Lower leg skin (tissue), 3 donors: Measurements from ENCODE around the gene SDK2.

Experiments used
- CTCF ChIP-seq, 3 donors: fragments of 450-650 bp; IDR thresholded peaks; one replicate each; pipeline ENCODE4 v1.5.1; 2016; ENCODE audit warnings: antibody characterized with exemption in 3 of 3, mild to moderate bottlenecking in 3 of 3, moderate library complexity in 2 of 3
- POLR2A ChIP-seq, 2 donors: fragments of 450-650 bp; IDR thresholded peaks; one replicate each; pipeline ENCODE4 v1.6.1; 2016 to 2017; ENCODE audit warnings: antibody characterized with exemption in 2 of 2, mild to moderate bottlenecking in 1 of 2, moderate library complexity in 1 of 2

- TF ChIP-seq CTCF (IDR thresholded peaks at IDR 0.05) (no peak), POLR2A (IDR thresholded peaks at IDR 0.05) (no peak)
These were observed 111.8 kb downstream of the SDK2 start for GRCh38 chr17:73532421-73532901.
